ENCODE data around the gene CEMIP. TPM values are rescaled to one million over a fixed set of nuclear protein-coding genes. Genes with fewer than 3 reads are reported as not detected.

Gene CEMIP
- total RNA-seq, 4 donors from 2014 or later = 0.17 to 0.34 (median 0.26) TPM; not detected in 1

DNA sequence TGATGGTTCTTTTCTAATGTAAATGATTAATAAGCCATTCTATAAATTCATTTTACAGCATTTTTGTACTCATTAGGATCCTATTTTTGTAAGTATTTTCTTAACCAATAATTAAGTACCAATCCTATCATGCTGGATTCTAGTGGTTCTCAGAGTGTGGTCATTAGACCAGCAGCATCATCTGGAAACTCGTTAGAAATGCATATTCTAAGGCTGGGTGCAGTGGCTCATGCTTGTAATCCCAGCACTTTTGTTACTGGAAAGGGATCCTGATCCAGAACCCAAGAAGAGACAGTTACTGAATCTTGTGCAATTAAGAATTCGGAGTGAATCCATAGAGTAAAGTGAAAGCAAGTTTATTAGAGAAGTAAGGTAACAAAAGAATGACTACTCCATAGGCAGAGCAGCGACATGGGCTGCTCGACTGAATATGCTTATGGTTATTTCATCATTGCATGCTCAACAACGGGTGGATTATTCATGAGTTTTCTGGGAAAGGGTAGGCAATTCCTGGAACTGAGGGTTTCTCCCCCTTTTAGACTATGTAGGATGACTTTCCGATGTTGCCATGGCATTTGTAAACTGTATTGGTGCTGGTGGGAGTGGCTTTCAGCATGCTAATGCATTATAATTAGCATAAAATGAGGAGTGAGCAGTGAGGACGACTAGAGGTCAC lies 9.9 kb upstream of the CEMIP start:
- Histone ChIP-seq H3K27ac (replicated peaks in 1 of 4) (no peak overlapping the region), H3K4me1 (no peaks in the 10 kb centered on the region), H3K36me3 (no peaks in the 10 kb centered on the region), H3K4me3 (no peak overlapping the region), H3K9me3 (no peaks in the 10 kb centered on the region), H3K27me3 (no peaks in the 10 kb centered on the region)
- DNase-seq (ENCODE audit: extremely low spot score) = no peak
- intact Hi-C loops (cut with DNase I) = no loop called here
- 90% methylated on average over 7 of the region's 7 CpGs for WGBS
- TF ChIP-seq, protein P1, sequence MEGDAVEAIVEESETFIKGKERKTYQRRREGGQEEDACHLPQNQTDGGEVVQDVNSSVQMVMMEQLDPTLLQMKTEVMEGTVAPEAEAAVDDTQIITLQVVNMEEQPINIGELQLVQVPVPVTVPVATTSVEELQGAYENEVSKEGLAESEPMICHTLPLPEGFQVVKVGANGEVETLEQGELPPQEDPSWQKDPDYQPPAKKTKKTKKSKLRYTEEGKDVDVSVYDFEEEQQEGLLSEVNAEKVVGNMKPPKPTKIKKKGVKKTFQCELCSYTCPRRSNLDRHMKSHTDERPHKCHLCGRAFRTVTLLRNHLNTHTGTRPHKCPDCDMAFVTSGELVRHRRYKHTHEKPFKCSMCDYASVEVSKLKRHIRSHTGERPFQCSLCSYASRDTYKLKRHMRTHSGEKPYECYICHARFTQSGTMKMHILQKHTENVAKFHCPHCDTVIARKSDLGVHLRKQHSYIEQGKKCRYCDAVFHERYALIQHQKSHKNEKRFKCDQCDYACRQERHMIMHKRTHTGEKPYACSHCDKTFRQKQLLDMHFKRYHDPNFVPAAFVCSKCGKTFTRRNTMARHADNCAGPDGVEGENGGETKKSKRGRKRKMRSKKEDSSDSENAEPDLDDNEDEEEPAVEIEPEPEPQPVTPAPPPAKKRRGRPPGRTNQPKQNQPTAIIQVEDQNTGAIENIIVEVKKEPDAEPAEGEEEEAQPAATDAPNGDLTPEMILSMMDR (IDR thresholded peaks at IDR 0.05) = no peak
- TF ChIP-seq POLR2AphosphoS5 (IDR thresholded peaks at IDR 0.05) (no peak), EP300 (IDR thresholded peaks at IDR 0.05) (no peak), POLR2A (IDR thresholded peaks at IDR 0.05; ENCODE audit: low read depth) (no peak)

DNA sequence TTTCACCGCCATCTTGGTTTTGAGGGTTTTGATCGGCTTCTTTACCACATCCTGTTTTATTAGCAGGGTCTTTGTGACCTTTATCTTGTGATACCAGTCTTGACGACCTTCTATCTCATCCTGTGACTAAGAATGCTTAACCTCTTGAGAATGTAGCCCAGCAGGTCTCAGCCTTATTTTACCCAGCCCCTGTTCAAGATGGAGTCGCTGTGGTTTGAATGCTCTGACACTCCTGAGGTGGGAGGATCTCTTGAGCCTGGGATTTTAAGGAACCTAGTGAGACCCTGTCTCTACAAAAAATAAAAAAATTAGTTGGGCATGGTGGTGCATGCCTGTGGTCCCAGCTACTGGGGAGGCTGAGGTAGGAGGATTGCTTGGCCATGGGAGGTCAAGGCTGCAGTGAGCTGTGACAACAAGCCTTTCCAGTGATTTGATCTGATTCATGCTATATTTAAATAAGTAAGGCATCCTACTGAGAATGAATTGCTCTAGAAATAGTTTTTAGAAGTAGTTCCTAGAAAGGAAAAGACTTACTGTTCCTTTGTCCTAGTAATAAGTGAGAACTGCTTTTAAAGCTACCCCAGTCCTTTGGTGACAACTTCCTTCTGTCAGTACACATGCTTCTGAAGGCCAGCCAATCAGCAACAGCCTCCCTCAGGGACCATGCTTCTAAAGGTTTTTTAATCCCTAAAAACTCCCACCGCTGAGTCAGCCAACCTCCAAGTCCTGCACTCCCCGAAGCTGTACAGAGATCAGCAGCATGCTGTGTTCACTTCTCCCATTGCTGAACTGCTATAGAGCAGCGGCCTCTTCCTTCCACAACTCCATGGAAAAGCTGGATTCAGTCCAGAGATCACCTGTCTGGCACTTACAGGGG lies 9.1 kb upstream of the CEMIP start:
- Histone ChIP-seq H3K27ac (replicated peaks in 1 of 4) (no peak overlapping the region), H3K4me1 (no peaks in the 10 kb centered on the region), H3K36me3 (no peaks in the 10 kb centered on the region), H3K9me3 (no peaks in the 10 kb centered on the region), H3K27me3 (no peaks in the 10 kb centered on the region), H3K4me3 (no peak overlapping the region)
- TF ChIP-seq EP300 (IDR thresholded peaks at IDR 0.05) (no peak), POLR2A (IDR thresholded peaks at IDR 0.05; ENCODE audit: low read depth) (no peak), POLR2AphosphoS5 (IDR thresholded peaks at IDR 0.05) (no peak)
- TF ChIP-seq, protein P1 (IDR thresholded peaks at IDR 0.05) = no peak
- intact Hi-C loops (cut with DNase I) = no loop called here
- WGBS = 83% methylated on average over 7 of the region's 7 CpGs
- no peak for DNase-seq (ENCODE audit: extremely low spot score)

DNA sequence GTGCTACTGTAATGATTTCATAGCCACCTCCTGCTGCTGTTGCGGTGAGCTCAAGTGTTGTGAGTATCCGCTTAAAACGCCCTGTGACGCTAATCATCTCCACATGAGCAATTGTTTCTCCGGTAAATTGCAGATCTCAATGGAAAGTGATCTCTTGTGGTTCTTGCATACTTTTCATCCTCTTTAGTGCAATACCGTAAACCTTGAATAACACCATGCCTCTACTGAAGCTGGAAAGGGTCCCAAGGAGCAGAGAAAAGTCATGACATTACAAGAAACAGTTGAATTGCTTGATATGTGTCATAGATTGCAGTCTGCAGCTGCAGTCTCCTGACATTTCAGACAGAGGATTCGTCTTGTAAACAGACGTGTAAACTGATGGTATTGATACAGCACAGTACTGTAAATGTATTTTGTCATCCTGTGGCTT lies 6.0 kb upstream of the CEMIP start:
- H3K36me3 ChIP-seq = no peaks in the 10 kb centered on the region
- H3K4me1 ChIP-seq = peaks cover 6 to 14% (median 9%) of the 10 kb centered on the region in 4 donors
- intact Hi-C loops (cut with DNase I) = no loop called here
- TF ChIP-seq POLR2A (IDR thresholded peaks at IDR 0.05; ENCODE audit: low read depth) (no peak), POLR2AphosphoS5 (IDR thresholded peaks at IDR 0.05) (no peak), EP300 (IDR thresholded peaks at IDR 0.05) (no peak)
- TF ChIP-seq, protein P1 (IDR thresholded peaks at IDR 0.05) = no peak
- H3K9me3 ChIP-seq = no peaks in the 10 kb centered on the region
- no peak for DNase-seq (ENCODE audit: extremely low spot score)
- WGBS = 90% methylated on average over 8 of the region's 8 CpGs
- peaks cover 0 to 9% (median 0%) of the 10 kb centered on the region in 4 donors for H3K27me3 ChIP-seq
- H3K4me3 ChIP-seq = no peak overlapping the region
- H3K27ac ChIP-seq (replicated peaks in 1 of 4) = no peak overlapping the region

DNA sequence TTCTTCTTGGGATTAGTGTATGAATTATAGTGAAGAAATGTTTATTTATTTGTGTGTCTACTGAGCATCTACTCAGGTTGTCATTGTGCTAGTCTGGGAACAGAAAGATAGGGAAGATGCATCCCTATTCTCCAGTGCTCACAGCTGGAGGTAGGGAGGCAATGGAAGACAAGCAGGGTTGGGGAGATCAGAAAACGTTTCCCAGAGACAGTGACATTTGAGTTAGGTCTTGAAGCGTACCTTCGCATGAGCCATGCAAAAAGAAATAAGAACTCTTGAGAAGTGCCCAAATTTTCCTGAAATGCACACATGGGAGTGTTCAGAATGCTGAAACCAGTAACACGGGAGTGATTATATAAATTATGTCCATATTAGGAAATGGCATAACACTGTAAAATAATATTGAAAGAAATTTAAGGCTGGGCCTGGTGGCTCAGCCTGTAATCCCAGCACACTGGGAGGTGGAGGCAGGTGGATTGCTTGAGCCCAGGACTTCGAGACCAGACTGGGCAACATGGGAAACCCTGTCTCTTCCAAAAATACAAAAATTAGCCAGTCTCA lies 5.3 kb upstream of the CEMIP start:
- H3K4me1 ChIP-seq = peaks cover 10 to 19% (median 13%) of the 10 kb centered on the region in 4 donors
- H3K9me3 ChIP-seq = no peaks in the 10 kb centered on the region
- no peak for DNase-seq (ENCODE audit: extremely low spot score)
- no peak overlapping the region for H3K4me3 ChIP-seq
- WGBS = 72% methylated on average over 5 of the region's 5 CpGs
- no peak overlapping the region for H3K27ac ChIP-seq (replicated peaks in 1 of 4)
- peaks cover 0 to 14% (median 1%) of the 10 kb centered on the region in 4 donors for H3K27me3 ChIP-seq
- H3K36me3 ChIP-seq = no peaks in the 10 kb centered on the region
- intact Hi-C loops (cut with DNase I) = no loop called here
- TF ChIP-seq POLR2AphosphoS5 (IDR thresholded peaks at IDR 0.05) = no peak
- TF ChIP-seq, protein P1 (IDR thresholded peaks at IDR 0.05) = no peak
- no peak for TF ChIP-seq EP300 (IDR thresholded peaks at IDR 0.05)
- no peak for TF ChIP-seq POLR2A (IDR thresholded peaks at IDR 0.05; ENCODE audit: low read depth)
